ENCODE measurements around the gene PLEKHN1. TPM values are rescaled to one million over a fixed set of nuclear protein-coding genes. Genes with fewer than 3 reads are reported as not detected.

PLEKHN1 gene
- total RNA-seq, 2 donors from 2014 or later: not detected

GRCh38 chr1:995665-996633 lies 29.7 kb downstream of the PLEKHN1 start:
- Histone ChIP-seq H3K4me3 (no peak overlapping the region), H3K27me3 (peaks cover 3 to 17% of the 10 kb centered on the region in 2 donors), H3K27ac (no peak overlapping the region), H3K4me1 (peaks cover 31% of the 10 kb centered on the region), H3K36me3 (replicated peaks in 1 of 2; ENCODE audit: insufficient read depth in 1 of 2, low read depth in 2 of 2) (no peaks in the 10 kb centered on the region), H3K9me3 (peaks cover 0 to 3% (median 0%) of the 10 kb centered on the region in 3 donors)
- no peak for TF ChIP-seq CTCF (IDR thresholded peaks at IDR 0.05)
- no peak for TF ChIP-seq POLR2A (IDR thresholded peaks at IDR 0.05)
- WGBS, 2 donors: 30 to 31% methylated on average over 9 to 24 of the region's 30 CpGs
- DNase-seq (peak in 1 of 4 donors; percentile 9), ATAC-seq (no peak)
- intact Hi-C loops (cut with DNase I): no loop called here

GRCh38 chr1:996851-997712 lies 30.8 kb downstream of the PLEKHN1 start:
- peaks cover 40% of the 10 kb centered on the region for H3K4me1 ChIP-seq
- TF ChIP-seq POLR2A (IDR thresholded peaks at IDR 0.05) (no peak), CTCF (IDR thresholded peaks at IDR 0.05) (no peak)
- H3K36me3 ChIP-seq (replicated peaks in 1 of 2; ENCODE audit: insufficient read depth in 1 of 2, low read depth in 2 of 2): no peaks in the 10 kb centered on the region
- H3K27ac ChIP-seq: no peak overlapping the region
- H3K4me3 ChIP-seq: no peak overlapping the region
- intact Hi-C loops (cut with DNase I): no loop called here
- H3K9me3 ChIP-seq: no peaks in the 10 kb centered on the region
- DNase-seq (peak in 1 of 4 donors; percentile 14), ATAC-seq (no peak)
- 53 to 57% methylated on average over 17 to 21 of the region's 24 CpGs for WGBS, 2 donors
- H3K27me3 ChIP-seq: peaks cover 3 to 24% of the 10 kb centered on the region in 2 donors

- Histone ChIP-seq H3K4me1 (peaks cover 40% of the 10 kb centered on the region), H3K27me3 (peaks cover 3 to 24% of the 10 kb centered on the region in 2 donors), H3K27ac (no peak overlapping the region), H3K4me3 (no peak overlapping the region), H3K36me3 (replicated peaks in 1 of 2; ENCODE audit: insufficient read depth in 1 of 2, low read depth in 2 of 2) (no peaks in the 10 kb centered on the region), H3K9me3 (no peaks in the 10 kb centered on the region)
- TF ChIP-seq POLR2A (IDR thresholded peaks at IDR 0.05) (no peak), CTCF (IDR thresholded peaks at IDR 0.05) (no peak)
- DNase-seq: peak in 1 of 4 donors; percentile 13
- no peak for ATAC-seq
- 62% methylated on average over 3 of the region's 3 CpGs; no CpG with 5 or more reads in 1 of the 2 donors for WGBS, 2 donors
- intact Hi-C loops (cut with DNase I): no loop called here
Measured at GRCh38 chr1:997713-997992, 31.4 kb downstream of the PLEKHN1 start.

- Histone ChIP-seq H3K4me1 (peaks cover 40% of the 10 kb centered on the region), H3K27ac (peak overlapping the region in 2 of 4 donors; percentile 93 to 94), H3K4me3 (no peak overlapping the region), H3K36me3 (replicated peaks in 1 of 2; ENCODE audit: insufficient read depth in 1 of 2, low read depth in 2 of 2) (no peaks in the 10 kb centered on the region), H3K27me3 (peaks cover 3 to 24% of the 10 kb centered on the region in 2 donors), H3K9me3 (no peaks in the 10 kb centered on the region)
- WGBS, 2 donors: 27 to 42% methylated on average over 5 to 24 of the region's 75 CpGs
- peak in 1 of 4 donors; percentile 13 for DNase-seq
- no peak for TF ChIP-seq CTCF (IDR thresholded peaks at IDR 0.05)
- TF ChIP-seq POLR2A (IDR thresholded peaks at IDR 0.05): no peak
- ATAC-seq: no peak
- intact Hi-C loops (cut with DNase I): no loop called here
Measured at GRCh38 chr1:997993-998744, 31.9 kb downstream of the PLEKHN1 start.
